Measurements from ENCODE around the gene SYNE2.

The SYNE2 gene

GRCh38 chr14:64232095-64232838 lies 379.5 kb downstream of the SYNE2 start:
- DNase-seq = no peak

GRCh38 chr14:64232944-64233343 lies 380.1 kb downstream of the SYNE2 start:
- no peak for DNase-seq

GRCh38 chr14:64233531-64234190 lies 380.9 kb downstream of the SYNE2 start:
- no peak for DNase-seq

- no peak for DNase-seq
Measured at GRCh38 chr14:64234877-64235651, 382.3 kb downstream of the SYNE2 start.

GRCh38 chr14:64235652-64236640 lies 383.1 kb downstream of the SYNE2 start:
- DNase-seq = no peak

GRCh38 chr14:64238049-64238448 lies 385.2 kb downstream of the SYNE2 start:
- no peak for DNase-seq

- DNase-seq = no peak
Measured at GRCh38 chr14:64238631-64239030, 385.8 kb downstream of the SYNE2 start.

GRCh38 chr14:64244279-64244678 lies 391.5 kb downstream of the SYNE2 start:
- DNase-seq = no peak

- no peak for DNase-seq
Measured at GRCh38 chr14:64245491-64245890, 392.7 kb downstream of the SYNE2 start.

GRCh38 chr14:64246688-64247087 lies 393.9 kb downstream of the SYNE2 start:
- no peak for DNase-seq

GRCh38 chr14:64247195-64247594 lies 394.4 kb downstream of the SYNE2 start:
- DNase-seq = no peak

- no peak for DNase-seq
Measured at GRCh38 chr14:64248689-64249088, 395.9 kb downstream of the SYNE2 start.

GRCh38 chr14:64249363-64249762 lies 396.6 kb downstream of the SYNE2 start:
- no peak for DNase-seq

GRCh38 chr14:64253672-64254071 lies 400.9 kb downstream of the SYNE2 start:
- DNase-seq = no peak

- no peak for DNase-seq
Measured at GRCh38 chr14:64255756-64256155, 403.0 kb downstream of the SYNE2 start.

GRCh38 chr14:64260418-64260817 lies 407.6 kb downstream of the SYNE2 start:
- DNase-seq = no peak

- DNase-seq = no peak
Measured at GRCh38 chr14:64265222-64265621, 412.4 kb downstream of the SYNE2 start.

GRCh38 chr14:64266239-64266638 lies 413.4 kb downstream of the SYNE2 start:
- DNase-seq = no peak

- no peak for DNase-seq
Measured at GRCh38 chr14:64272019-64272418, 419.2 kb downstream of the SYNE2 start.
